Measurements from ENCODE around the gene SMIM38. TPM values are rescaled to one million over a fixed set of nuclear protein-coding genes. Genes with fewer than 3 reads are reported as not detected.

The SMIM38 gene
- total and polyA plus RNA-seq, 7 donors = 0.03 to 0.54 (median 0.10) TPM; not detected in 1

GRCh38 chr11:69127081-69127850 lies 28.5 kb upstream of the SMIM38 start:
- Histone ChIP-seq H3K4me3 (no peak overlapping the region), H3K36me3 (ENCODE audit: insufficient read depth in 1 of 2, low read depth in 1 of 2) (no peaks in the 10 kb centered on the region), H3K4me1 (peaks cover 4% of the 10 kb centered on the region), H3K9me3 (peaks cover 9% of the 10 kb centered on the region), H3K27ac (no peak overlapping the region), H3K27me3 (ENCODE audit: insufficient read depth in 3 of 3, low read length in 2 of 3) (peaks cover 0 to 19% (median 3%) of the 10 kb centered on the region in 3 donors)
- DNase-seq (no peak), ATAC-seq (no peak)
- 30 to 43% (median 34%) methylated on average over 24 to 26 of the region's 26 CpGs for WGBS, 3 donors
- intact Hi-C loops (cut with DNase I) = no loop called here
- no peak for TF ChIP-seq CTCF (IDR thresholded peaks at IDR 0.05)

- no peak overlapping the region for H3K27ac ChIP-seq
- peaks cover 9% of the 10 kb centered on the region for H3K9me3 ChIP-seq
- ATAC-seq = no peak
- TF ChIP-seq CTCF (IDR thresholded peaks at IDR 0.05) = no peak
- WGBS, 3 donors = 90 to 97% (median 92%) methylated on average over 1 of the region's 1 CpG
- peaks cover under 1% of the 10 kb centered on the region for H3K4me1 ChIP-seq
- H3K36me3 ChIP-seq (ENCODE audit: insufficient read depth in 1 of 2, low read depth in 1 of 2) = no peaks in the 10 kb centered on the region
- intact Hi-C loops (cut with DNase I) = no loop called here
- H3K4me3 ChIP-seq = no peak overlapping the region
- DNase-seq = no peak
- peaks cover 0 to 16% (median 3%) of the 10 kb centered on the region in 3 donors for H3K27me3 ChIP-seq (ENCODE audit: insufficient read depth in 3 of 3, low read length in 2 of 3)
Measured at GRCh38 chr11:69127884-69128283, 27.9 kb upstream of the SMIM38 start.

DNA sequence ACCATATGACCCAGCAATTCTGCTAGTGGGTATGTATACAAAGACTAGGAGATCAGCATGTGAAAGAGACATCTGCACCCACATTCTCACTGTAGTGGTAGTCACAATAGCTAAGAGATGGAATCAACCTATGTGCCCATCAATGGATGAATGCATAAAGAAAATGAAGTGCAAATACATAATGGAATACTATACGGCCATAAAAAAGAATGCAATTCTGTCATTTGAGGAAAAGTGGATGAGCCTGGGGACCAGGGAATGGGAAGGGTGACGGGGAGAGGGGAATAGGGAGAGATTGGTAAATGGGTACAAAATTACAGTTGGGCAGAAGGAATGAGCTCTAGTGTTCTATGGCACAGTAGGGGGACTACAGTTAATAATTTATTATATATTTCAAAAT lies 26.7 kb upstream of the SMIM38 start:
- peaks cover 0 to 16% (median 1%) of the 10 kb centered on the region in 3 donors for H3K27me3 ChIP-seq (ENCODE audit: insufficient read depth in 3 of 3, low read length in 2 of 3)
- no peak overlapping the region for H3K27ac ChIP-seq
- 96 to 98% (median 97%) methylated on average over 2 of the region's 2 CpGs for WGBS, 3 donors
- no peak overlapping the region for H3K4me3 ChIP-seq
- peaks cover 12% of the 10 kb centered on the region for H3K9me3 ChIP-seq
- TF ChIP-seq CTCF (IDR thresholded peaks at IDR 0.05) = no peak
- intact Hi-C loops (cut with DNase I) = no loop called here
- H3K36me3 ChIP-seq (ENCODE audit: insufficient read depth in 1 of 2, low read depth in 1 of 2) = no peaks in the 10 kb centered on the region
- ATAC-seq (no peak), DNase-seq (no peak)
- H3K4me1 ChIP-seq = no peaks in the 10 kb centered on the region

DNA sequence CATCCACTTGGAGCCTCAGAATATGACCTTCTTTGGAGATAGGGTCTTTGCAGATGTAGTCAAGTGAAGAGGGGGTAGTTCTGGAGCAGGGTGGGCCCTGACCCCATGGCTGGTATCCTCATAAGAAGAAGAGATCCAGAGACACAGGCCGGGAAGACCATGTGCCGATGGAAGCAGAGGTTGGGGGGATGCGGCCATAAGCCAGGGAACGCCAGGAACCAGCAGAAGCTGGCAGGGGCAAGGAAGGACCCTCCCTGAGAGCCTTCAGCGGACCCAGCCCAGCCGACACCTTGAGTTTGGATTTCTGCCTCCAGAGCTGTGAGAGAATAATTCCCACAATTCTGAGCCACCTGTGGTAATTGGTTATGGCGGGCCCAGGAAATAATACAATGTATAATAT lies 26.1 kb upstream of the SMIM38 start:
- Histone ChIP-seq H3K9me3 (peaks cover 12% of the 10 kb centered on the region), H3K27ac (no peak overlapping the region), H3K27me3 (ENCODE audit: insufficient read depth in 3 of 3, low read length in 2 of 3) (peaks cover 0 to 16% (median 0%) of the 10 kb centered on the region in 3 donors), H3K4me3 (no peak overlapping the region), H3K4me1 (no peaks in the 10 kb centered on the region), H3K36me3 (ENCODE audit: insufficient read depth in 1 of 2, low read depth in 1 of 2) (no peaks in the 10 kb centered on the region)
- DNase-seq (no peak), ATAC-seq (no peak)
- intact Hi-C loops (cut with DNase I) = no loop called here
- 91 to 97% (median 93%) methylated on average over 7 of the region's 7 CpGs for WGBS, 3 donors
- TF ChIP-seq CTCF (IDR thresholded peaks at IDR 0.05) = no peak
